Activated CD8-positive, alpha-beta memory T cell treated with anti-CD3 and anti-CD28 coated beads for 36 hours (primary cell): ENCODE data around the gene LIG3. TPM values are rescaled to one million over a fixed set of nuclear protein-coding genes. Genes with fewer than 3 reads are reported as not detected.
"Not testable (repeated sequence)": the region's sequence is repeated elsewhere in the genome, so short reads cannot be mapped to it uniquely, and the experiment has no call there.

Source experiments
- CTCF ChIA-PET: fragments of 350-600 bp; sonication (Branson Sonifier 250); formaldehyde crosslinking; loops from one replicate; lab custom pipeline; 2021; ENCODE audit warnings: antibody characterized with exemption; lab: Charles Lee
- POLR2A ChIA-PET: fragments of 350-600 bp; sonication (Branson Sonifier 250); formaldehyde crosslinking; loops from one replicate; lab custom pipeline; 2021; ENCODE audit warnings: antibody characterized with exemption; lab: Charles Lee
- total RNA-seq, 2 experiments: library from RNA; stranded (reverse); gene quantifications; one replicate each; pipeline ENCODE4 v1.2.3, GENCODE V29; 2021

The LIG3 gene
- total RNA-seq, result 10 to 100 TPM; 42.7 to 43.0 TPM

GRCh38 chr17:34980353-34980680, at the start of gene LIG3:
Gene LIG3, plus strand, starts transcription at chr17:34980512. Its CDS starts 2,494 bp downstream, at chr17:34983006.
- ChIA-PET POLR2A (interaction anchor here (0.6 to 1.3 kb wide), 2 partner anchors 109 to 165 kb away, joined by 3 read pairs; no protein-coding TSS in a partner anchor), CTCF (interaction anchor here (1.2 to 2.2 kb wide), 3 partner anchors 11 to 139 kb away, joined by 3 to 7 read pairs (median 4); partner anchors contain the start of gene RAD51D)

GRCh38 chr17:34950780-34951179, 29.5 kb upstream of the LIG3 start:
- POLR2A ChIA-PET, CTCF ChIA-PET: not testable (repeated sequence)

- CTCF ChIA-PET, result interaction anchor here (0.9 kb wide), 1 partner anchor 161 kb away, joined by 3 read pairs; the partner anchor contains the start of gene RAD51D
- POLR2A ChIA-PET, result no interaction called here
Measured at GRCh38 chr17:34958438-34958837, 21.9 kb upstream of the LIG3 start.

GRCh38 chr17:34961093-34961911, 19.0 kb upstream of the LIG3 start, which contains the start of the genes CCT6B and ZNF830:
Gene CCT6B, minus strand, starts transcription at chr17:34961460. Its CDS starts 67 bp downstream, at chr17:34961393.
Gene ZNF830, plus strand, starts transcription at chr17:34961540. Its CDS starts 27 bp downstream, at chr17:34961567.
- POLR2A ChIA-PET, result interaction anchor here (0.8 to 1.4 kb wide), 3 partner anchors 18 to 128 kb away, joined by 3 read pairs; no protein-coding TSS in a partner anchor
- CTCF ChIA-PET, result interaction anchor here (1.7 kb wide), 1 partner anchor 158 kb away, joined by 6 read pairs; the partner anchor contains the start of gene RAD51D

- ChIA-PET CTCF (interaction anchor here (0.7 kb wide), 1 partner anchor 822 kb away, joined by 3 read pairs; no protein-coding TSS in a partner anchor), POLR2A (no interaction called here)
Measured at GRCh38 chr17:34974179-34974578, 6.1 kb upstream of the LIG3 start.

- CTCF ChIA-PET, result interaction anchor here (0.7 to 1.0 kb wide), 2 partner anchors 145 to 821 kb away, joined by 3 read pairs; partner anchors contain the start of gene RAD51D
- POLR2A ChIA-PET, result no interaction called here
Measured at GRCh38 chr17:34974794-34975785, 5.2 kb upstream of the LIG3 start.

- ChIA-PET CTCF (interaction anchor here (0.7 to 0.8 kb wide), 2 partner anchors 23 to 47 kb away, joined by 3 to 4 read pairs; no protein-coding TSS in a partner anchor), POLR2A (interaction anchor here (1.0 kb wide), 1 partner anchor 18 kb away, joined by 3 read pairs; the partner anchor contains the start of genes CCT6B and ZNF830)
Measured at GRCh38 chr17:34979153-34979552, 1.2 kb upstream of the LIG3 start.

- CTCF ChIA-PET, result interaction anchor here (2.1 to 2.2 kb wide), 2 partner anchors 11 to 140 kb away, joined by 4 to 7 read pairs; partner anchors contain the start of gene RAD51D
- POLR2A ChIA-PET, result interaction anchor here (0.6 to 1.3 kb wide), 3 partner anchors 18 to 165 kb away, joined by 3 read pairs; partner anchors contain the start of genes CCT6B and ZNF830
Measured at GRCh38 chr17:34979650-34980352, 511 bp upstream of the LIG3 start.

GRCh38 chr17:34980681-34981537, 597 bp downstream of the LIG3 start:
- POLR2A ChIA-PET, result interaction anchor here (0.6 to 1.3 kb wide), 4 partner anchors 109 to 164 kb away, joined by 3 read pairs; no protein-coding TSS in a partner anchor
- CTCF ChIA-PET, result interaction anchor here (1.1 to 3.2 kb wide), 6 partner anchors 10 to 139 kb away, joined by 3 to 12 read pairs (median 4); partner anchors contain the start of gene RAD51D

- ChIA-PET CTCF (interaction anchor here (1.1 to 3.2 kb wide), 6 partner anchors 9 to 138 kb away, joined by 3 to 12 read pairs (median 4); partner anchors contain the start of gene RAD51D), POLR2A (interaction anchor here (0.6 to 1.0 kb wide), 3 partner anchors 17 to 137 kb away, joined by 3 read pairs; no protein-coding TSS in a partner anchor)
Measured at GRCh38 chr17:34981538-34982241, 1.4 kb downstream of the LIG3 start.

- ChIA-PET POLR2A (no interaction called here), CTCF (no interaction called here)
Measured at GRCh38 chr17:34987232-34987631, 6.9 kb downstream of the LIG3 start.

- ChIA-PET CTCF (interaction anchor here (1.1 to 1.7 kb wide), 2 partner anchors 58 to 130 kb away, joined by 3 to 4 read pairs; no protein-coding TSS in a partner anchor), POLR2A (no interaction called here)
Measured at GRCh38 chr17:34988644-34989043, 8.3 kb downstream of the LIG3 start.

GRCh38 chr17:34989473-34989872, 9.2 kb downstream of the LIG3 start:
- CTCF ChIA-PET, result interaction anchor here (1.5 to 1.7 kb wide), 2 partner anchors 10 to 129 kb away, joined by 3 to 4 read pairs; no protein-coding TSS in a partner anchor
- POLR2A ChIA-PET, result no interaction called here

GRCh38 chr17:34990921-34991365, 10.6 kb downstream of the LIG3 start:
- POLR2A ChIA-PET, result interaction anchor here (0.6 to 1.4 kb wide), 2 partner anchors 31 to 600 kb away, joined by 3 to 11 read pairs; no protein-coding TSS in a partner anchor
- CTCF ChIA-PET, result interaction anchor here (0.6 to 1.5 kb wide), 3 partner anchors 9 to 129 kb away, joined by 3 to 5 read pairs (median 4); partner anchors contain the start of genes LIG3 and RAD51D

GRCh38 chr17:34991606-34992005, 11.3 kb downstream of the LIG3 start:
- CTCF ChIA-PET, result interaction anchor here (1.2 kb wide), 1 partner anchor 128 kb away, joined by 5 read pairs; the partner anchor contains the start of gene RAD51D
- POLR2A ChIA-PET, result interaction anchor here (1.4 kb wide), 1 partner anchor 30 kb away, joined by 3 read pairs; no protein-coding TSS in a partner anchor
